GM12878 (cell line): Measurements from ENCODE around the gene ZNF662. TPM values are rescaled to one million over a fixed set of nuclear protein-coding genes. Genes with fewer than 3 reads are reported as not detected.

Experiments used
- ATAC-seq: fragments of 200-7000 bp; cut with Tn5 transposase; 3 replicates; pipeline ENCODE4 v1.9.1; 2020; ENCODE audit warnings: mild to moderate bottlenecking, moderate library complexity
- BruUV-seq: library from RNA; stranded (reverse); fragments of 400-500 nt; replicated peaks from 2 replicates; lab custom pipeline; 2021; lab: Mats Ljungman, UMichigan
- CTCF ChIA-PET: fragments of 300-600 bp; sonication (Branson Sonifier 250); formaldehyde crosslinking; extraction: SDS; loops from one replicate; lab custom pipeline; 2021; ENCODE audit warnings: inconsistent platforms; lab: Yijun Ruan, JAX
- POLR2A ChIA-PET: fragments of 350-600 bp; formaldehyde crosslinking; extraction: SDS; loops from one replicate; lab custom pipeline; 2021; ENCODE audit warnings: inconsistent platforms; lab: Charles Lee
- RAD21 ChIA-PET: fragments of 300-600 bp; sonication (Branson Sonifier 250); formaldehyde crosslinking; loops from one replicate; lab custom pipeline; 2023; ENCODE audit warnings: antibody characterized with exemption; ENCODE audit not compliant: unreplicated experiment; lab: Charles Lee
- SMC1A ChIA-PET: fragments of 300-600 bp; sonication (Branson Sonifier 250); formaldehyde crosslinking; loops from one replicate; lab custom pipeline; 2023; ENCODE audit not compliant: unreplicated experiment, uncharacterized antibody; lab: Charles Lee
- DNase-seq: peaks from one replicate; pipeline ENCODE4 v3.0.0-alpha.2; 2011; ENCODE audit warnings: low read depth, low spot score
- FAIRE-seq: peaks from 3 replicates; lab custom pipeline; 2011; peaks lifted over from hg19 to GRCh38; lab: Jason Lieb, UNC
- H2AFZ ChIP-seq: 2 replicates; pipeline ENCODE4 v1.6.0; 2011; ENCODE audit warnings: low read depth, low read length, control low read depth; ENCODE audit not compliant: control insufficient read depth
- H3K27ac ChIP-seq: 2 replicates; pipeline ENCODE4 v1.5.1; 2011; ENCODE audit warnings: control low read depth; ENCODE audit not compliant: control insufficient read depth, insufficient read depth
- H3K27me3 ChIP-seq, 2 experiments: replicated peaks in 1 of 2; 2 replicates each; pipeline versions ENCODE4 v1.6.0 to v1.6.1; 2011; ENCODE audit warnings: low read length in 1 of 2; ENCODE audit not compliant: control insufficient read depth in 2 of 2, insufficient read depth in 2 of 2
- H3K36me3 ChIP-seq, 2 experiments: 2 replicates each; pipeline ENCODE4 v1.5.1; 2011; ENCODE audit warnings: low read length in 1 of 2; ENCODE audit not compliant: control insufficient read depth in 2 of 2, insufficient read depth in 2 of 2
- H3K4me1 ChIP-seq: 2 replicates; pipeline ENCODE4 v1.6.1; 2011; ENCODE audit warnings: mild to moderate bottlenecking, low read length, moderate library complexity, mixed read lengths; ENCODE audit not compliant: control insufficient read depth, insufficient read depth
- H3K4me2 ChIP-seq: 2 replicates; pipeline ENCODE4 v1.6.0; 2011; ENCODE audit warnings: control low read depth; ENCODE audit not compliant: control insufficient read depth, insufficient read depth
- H3K4me3 ChIP-seq: fragments of 200-600 bp; sonication (generic); 2 replicates; pipeline ENCODE4 v1.5.1; 2016
- H3K79me2 ChIP-seq: 2 replicates; pipeline ENCODE4 v1.6.0; 2011; ENCODE audit warnings: low read length; ENCODE audit not compliant: control insufficient read depth, insufficient read depth
- H3K9ac ChIP-seq: 2 replicates; pipeline ENCODE4 v1.8.0; 2011; ENCODE audit warnings: low read length, control low read depth, mixed read lengths; ENCODE audit not compliant: control insufficient read depth, insufficient read depth
- H3K9me3 ChIP-seq: replicated peaks from 3 replicates; pipeline ENCODE4 v1.5.1; 2011; ENCODE audit warnings: mild to moderate bottlenecking, low read length; ENCODE audit not compliant: control insufficient read depth, insufficient read depth
- H4K20me1 ChIP-seq: 2 replicates; pipeline ENCODE4 v1.6.0; 2011; ENCODE audit not compliant: control insufficient read depth, insufficient read depth
- CHD4 ChIP-seq: fragments of 200-600 bp; sonication (generic); IDR thresholded peaks from 2 replicates; pipeline ENCODE4 v1.6.1; 2016; ENCODE audit warnings: mild to moderate bottlenecking
- ESRRA ChIP-seq: IDR thresholded peaks from 2 replicates; pipeline ENCODE4 v1.6.1; 2012; ENCODE audit warnings: mild to moderate bottlenecking, low read length, improper control_type of control experiment
- HDGF ChIP-seq: fragments of 450-650 bp; IDR thresholded peaks from 2 replicates; pipeline ENCODE4 v1.6.1; 2016; ENCODE audit warnings: antibody characterized with exemption
- KAT2A ChIP-seq: conservative IDR thresholded peaks from 2 replicates; pipeline ENCODE4 v1.6.1; 2011; ENCODE audit warnings: low read depth, low read length; ENCODE audit not compliant: control insufficient read depth
- MEF2B ChIP-seq: fragments of 450-650 bp; IDR thresholded peaks from 2 replicates; pipeline ENCODE4 v1.6.1; 2018; ENCODE audit warnings: mild to moderate bottlenecking, moderate library complexity; ENCODE audit not compliant: partially characterized antibody, poor library complexity, severe bottlenecking
- MXI1 ChIP-seq: fragments of 150-350 bp; IDR thresholded peaks from 2 replicates; pipeline ENCODE4 v1.6.1; 2011; ENCODE audit warnings: low read depth, mild to moderate bottlenecking, inconsistent platforms, low read length, improper control_type of control experiment
- MYC ChIP-seq: IDR thresholded peaks from 2 replicates; pipeline ENCODE4 v1.6.1; 2011; ENCODE audit warnings: mild to moderate bottlenecking, low read length, moderate library complexity, inconsistent platforms; ENCODE audit not compliant: insufficient read depth, insufficient replicate concordance, insufficient read length, severe bottlenecking
- NFYA ChIP-seq: IDR thresholded peaks from 2 replicates; pipeline ENCODE4 v1.6.1; 2011; ENCODE audit warnings: low read depth, mild to moderate bottlenecking, low read length, improper control_type of control experiment, borderline replicate concordance
- PAX8 ChIP-seq: fragments of 450-650 bp; IDR thresholded peaks from 2 replicates; pipeline ENCODE4 v1.6.1; 2017; ENCODE audit warnings: mild to moderate bottlenecking, moderate library complexity
- POU2F2 ChIP-seq: IDR thresholded peaks from 3 replicates; pipeline ENCODE4 v1.6.1; 2011; ENCODE audit warnings: low read depth, mild to moderate bottlenecking, low read length, borderline replicate concordance
- RBBP5 ChIP-seq: fragments of 200-600 bp; sonication (generic); conservative IDR thresholded peaks from 2 replicates; pipeline ENCODE4 v1.6.1; 2016
- TBL1XR1 ChIP-seq: IDR thresholded peaks from 2 replicates; pipeline ENCODE4 v1.6.1; 2012; ENCODE audit warnings: low read depth, low read length, improper control_type of control experiment
- ZNF207 ChIP-seq: fragments of 450-650 bp; IDR thresholded peaks from 2 replicates; pipeline ENCODE4 v1.6.1; 2014; ENCODE audit warnings: antibody characterized with exemption, mild to moderate bottlenecking, borderline replicate concordance
- ZSCAN29 ChIP-seq: fragments of 450-650 bp; IDR thresholded peaks from 2 replicates; pipeline ENCODE4 v1.6.1; 2017; ENCODE audit warnings: mild to moderate bottlenecking, moderate library complexity
- ZZZ3 ChIP-seq: IDR thresholded peaks from 2 replicates; pipeline ENCODE4 v1.6.1; 2011; ENCODE audit warnings: low read depth; ENCODE audit not compliant: control insufficient read depth, insufficient read length
- WGBS: methylation state at CpG from one replicate; pipeline ENCODE4 v1.1.6; 2016; ENCODE audit warnings: low lambda C conversion rate; ENCODE audit not compliant: insufficient replicate concordance, insufficient coverage; ENCODE audit errors: missing lambda C conversion rate; 5-methylcytosine and 5-hydroxymethylcytosine counted together
- in situ Hi-C: fragments of 300-500 bp; cut with MboI; formaldehyde crosslinking; loops from 9 replicates; pipeline ENCODE4 v1.14.3; 2018; ENCODE audit warnings: mixed read lengths
- intact Hi-C: fragments of 100-400 bp; cut with micrococcal nuclease; formaldehyde crosslinking; loops from one replicate; pipeline ENCODE4 v1.14.2; 2022; ENCODE audit not compliant: unreplicated experiment
- polyA plus RNA-seq, 11 experiments: library from polyadenylated mRNA; depleted of rRNA in 4 of 11; unstranded in 6 of 11; stranded (reverse) in 5 of 11; fragments of >200 nt; fragmentation: Nextera tagmentation in 4 of 11; fragmentation: Illumina TruSeq in 1 of 11; extraction: Ambion mirVana in 4 of 11; extraction: Trizol in 1 of 11; gene quantifications; 1 replicate in 1 of 11; 2 replicates in 10 of 11; pipeline versions ENCODE4 v1.2.1 to v1.2.3, GENCODE V29; 2011 to 2016; ENCODE audit warnings: inconsistent platforms in 2 of 11, missing spikeins in 2 of 11, low read depth in 1 of 11
- total RNA-seq, 4 experiments: library from RNA; depleted of rRNA in 3 of 4; stranded (reverse); fragments of >200 nt in 3 of 4; fragmentation: Illumina TruSeq in 1 of 4; extraction: Trizol in 1 of 4; gene quantifications; 2 replicates each; pipeline versions ENCODE4 v1.2.1 to v1.2.3, GENCODE V29; 2013 to 2021
- TF ChIP-seq, protein P1 (sequence below): fragments of 450-650 bp; IDR thresholded peaks from 2 replicates; pipeline ENCODE4 v1.6.1; 2018; ENCODE audit warnings: borderline replicate concordance, mild to moderate bottlenecking; ENCODE audit not compliant: partially characterized antibody
- TF ChIP-seq, protein P2 (sequence below): fragments of 450-650 bp; IDR thresholded peaks from 2 replicates; pipeline ENCODE4 v1.6.1; 2016; ENCODE audit warnings: mild to moderate bottlenecking
- TF ChIP-seq, protein P3 (sequence below): IDR thresholded peaks from 2 replicates; pipeline ENCODE4 v1.6.1; 2011; ENCODE audit warnings: low read depth, low read length, improper control_type of control experiment, borderline replicate concordance

Gene ZNF662
- total and polyA plus RNA-seq, 10 of the 15 experiments (the other 5 are each of a cell fraction or from before 2014, with no cell fraction given) = not detected

DNA sequence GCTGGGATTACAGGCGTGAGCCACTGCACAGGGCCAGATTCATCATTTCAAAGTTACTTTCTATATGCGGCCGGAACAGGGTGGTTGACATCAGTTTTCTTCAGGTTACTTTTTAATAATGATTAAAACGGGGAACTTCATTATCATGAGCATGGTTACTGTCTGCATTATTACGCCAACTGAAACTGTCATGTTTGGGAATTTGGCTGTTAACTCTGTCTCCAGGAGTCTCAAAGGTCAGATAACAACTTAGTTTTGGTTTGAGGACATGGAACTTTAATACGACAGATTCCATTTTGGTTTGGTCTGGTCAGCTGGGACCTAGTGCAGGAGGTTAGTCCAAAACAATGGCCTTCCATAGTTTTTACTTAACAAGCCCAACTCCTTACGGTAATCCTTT, 38.8 kb upstream of the ZNF662 start (continued):
- TF ChIP-seq, protein P1, sequence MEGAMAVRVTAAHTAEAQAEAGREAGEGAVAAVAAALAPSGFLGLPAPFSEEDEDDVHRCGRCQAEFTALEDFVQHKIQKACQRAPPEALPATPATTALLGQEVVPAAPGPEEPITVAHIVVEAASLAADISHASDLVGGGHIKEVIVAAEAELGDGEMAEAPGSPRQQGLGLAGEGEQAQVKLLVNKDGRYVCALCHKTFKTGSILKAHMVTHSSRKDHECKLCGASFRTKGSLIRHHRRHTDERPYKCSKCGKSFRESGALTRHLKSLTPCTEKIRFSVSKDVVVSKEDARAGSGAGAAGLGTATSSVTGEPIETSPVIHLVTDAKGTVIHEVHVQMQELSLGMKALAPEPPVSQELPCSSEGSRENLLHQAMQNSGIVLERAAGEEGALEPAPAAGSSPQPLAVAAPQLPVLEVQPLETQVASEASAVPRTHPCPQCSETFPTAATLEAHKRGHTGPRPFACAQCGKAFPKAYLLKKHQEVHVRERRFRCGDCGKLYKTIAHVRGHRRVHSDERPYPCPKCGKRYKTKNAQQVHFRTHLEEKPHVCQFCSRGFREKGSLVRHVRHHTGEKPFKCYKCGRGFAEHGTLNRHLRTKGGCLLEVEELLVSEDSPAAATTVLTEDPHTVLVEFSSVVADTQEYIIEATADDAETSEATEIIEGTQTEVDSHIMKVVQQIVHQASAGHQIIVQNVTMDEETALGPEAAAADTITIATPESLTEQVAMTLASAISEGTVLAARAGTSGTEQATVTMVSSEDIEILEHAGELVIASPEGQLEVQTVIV = no peak
- TF ChIP-seq NFYA = no peak

DNA sequence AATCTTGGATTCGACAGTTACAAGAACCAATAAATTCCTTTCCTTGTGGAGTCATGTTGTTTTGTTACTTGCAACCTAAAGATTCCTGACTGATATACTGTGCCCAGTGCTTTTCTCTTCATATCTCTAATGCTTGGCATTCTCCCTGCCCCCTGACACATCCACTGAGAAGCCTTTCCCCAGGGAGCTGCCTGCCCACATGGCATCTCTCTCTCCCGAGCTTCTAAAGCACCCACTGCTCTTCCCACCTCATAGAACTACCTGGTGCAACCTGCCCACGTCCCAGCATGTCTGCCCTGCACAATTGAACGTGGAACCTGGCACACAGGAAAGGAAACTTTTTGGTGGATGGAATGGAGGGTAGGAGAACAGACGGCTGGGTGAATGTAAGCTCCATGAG, 37.1 kb upstream of the ZNF662 start:
- Histone ChIP-seq H2AFZ (no peak overlapping the region), H3K4me1 (no peaks in the 10 kb centered on the region), H3K9ac (no peak overlapping the region), H3K27me3 (no peaks in the 10 kb centered on the region), H3K36me3 (no peaks in the 10 kb centered on the region), H3K27ac (no peak overlapping the region), H3K4me2 (no peak overlapping the region), H3K9me3 (no peaks in the 10 kb centered on the region), H3K79me2 (no peaks in the 10 kb centered on the region), H3K4me3 (no peak overlapping the region), H4K20me1 (no peaks in the 10 kb centered on the region)
- ATAC-seq (no peak), DNase-seq (no peak), FAIRE-seq (no peak)
- WGBS = 8% methylated on average over 5 of the region's 5 CpGs
- intact Hi-C loops (no loop called here), in situ Hi-C loops (no loop called here)
- TF ChIP-seq MYC = no peak
- TF ChIP-seq ESRRA = no peak
- TF ChIP-seq, protein P2, sequence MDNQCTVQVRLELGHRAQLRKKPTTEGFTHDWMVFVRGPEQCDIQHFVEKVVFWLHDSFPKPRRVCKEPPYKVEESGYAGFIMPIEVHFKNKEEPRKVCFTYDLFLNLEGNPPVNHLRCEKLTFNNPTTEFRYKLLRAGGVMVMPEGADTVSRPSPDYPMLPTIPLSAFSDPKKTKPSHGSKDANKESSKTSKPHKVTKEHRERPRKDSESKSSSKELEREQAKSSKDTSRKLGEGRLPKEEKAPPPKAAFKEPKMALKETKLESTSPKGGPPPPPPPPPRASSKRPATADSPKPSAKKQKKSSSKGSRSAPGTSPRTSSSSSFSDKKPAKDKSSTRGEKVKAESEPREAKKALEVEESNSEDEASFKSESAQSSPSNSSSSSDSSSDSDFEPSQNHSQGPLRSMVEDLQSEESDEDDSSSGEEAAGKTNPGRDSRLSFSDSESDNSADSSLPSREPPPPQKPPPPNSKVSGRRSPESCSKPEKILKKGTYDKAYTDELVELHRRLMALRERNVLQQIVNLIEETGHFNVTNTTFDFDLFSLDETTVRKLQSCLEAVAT = no peak
- no peak for TF ChIP-seq ZZZ3
- no peak for TF ChIP-seq RBBP5
- TF ChIP-seq HDGF = no peak
- TF ChIP-seq TBL1XR1 = no peak
- TF ChIP-seq KAT2A = no peak
- no peak for TF ChIP-seq MXI1
- no peak for TF ChIP-seq POU2F2
- TF ChIP-seq PAX8 = no peak
- no peak for TF ChIP-seq MEF2B
- no peak for TF ChIP-seq CHD4
- TF ChIP-seq ZNF207 = no peak
- no peak for TF ChIP-seq ZSCAN29
- TF ChIP-seq, protein P3, sequence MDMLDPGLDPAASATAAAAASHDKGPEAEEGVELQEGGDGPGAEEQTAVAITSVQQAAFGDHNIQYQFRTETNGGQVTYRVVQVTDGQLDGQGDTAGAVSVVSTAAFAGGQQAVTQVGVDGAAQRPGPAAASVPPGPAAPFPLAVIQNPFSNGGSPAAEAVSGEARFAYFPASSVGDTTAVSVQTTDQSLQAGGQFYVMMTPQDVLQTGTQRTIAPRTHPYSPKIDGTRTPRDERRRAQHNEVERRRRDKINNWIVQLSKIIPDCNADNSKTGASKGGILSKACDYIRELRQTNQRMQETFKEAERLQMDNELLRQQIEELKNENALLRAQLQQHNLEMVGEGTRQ = no peak
- ChIA-PET POLR2A (no interaction called here), SMC1A (interaction anchor here (1.0 to 1.2 kb wide), 2 partner anchors 12 to 29 kb away, joined by 4 to 5 read pairs; no protein-coding TSS in a partner anchor), RAD21 (interaction anchor here (1.3 kb wide), 1 partner anchor 38 kb away, joined by 4 read pairs; no protein-coding TSS in a partner anchor), CTCF (interaction anchor here (1.0 to 4.0 kb wide), 5 partner anchors 13 to 622 kb away, joined by 4 to 16 read pairs (median 4); no protein-coding TSS in a partner anchor)
- BruUV-seq = no TSS peak
